ENCODE measurements around the gene UVSSA.

UVSSA gene

GRCh38 chr4:1414831-1415680 is 68.0 kb downstream of the UVSSA start:
- H3K4me3 ChIP-seq (ENCODE audit: low read depth, low read length): no peak overlapping the region
- H3K9me3 ChIP-seq (ENCODE audit: severe bottlenecking): no peaks in the 10 kb centered on the region
- no peaks in the 10 kb centered on the region for H3K27me3 ChIP-seq (ENCODE audit: insufficient read depth, low read depth, severe bottlenecking)
- DNase-seq: peak; percentile 8
- no peak overlapping the region for H3K27ac ChIP-seq
- TF ChIP-seq, protein P1, sequence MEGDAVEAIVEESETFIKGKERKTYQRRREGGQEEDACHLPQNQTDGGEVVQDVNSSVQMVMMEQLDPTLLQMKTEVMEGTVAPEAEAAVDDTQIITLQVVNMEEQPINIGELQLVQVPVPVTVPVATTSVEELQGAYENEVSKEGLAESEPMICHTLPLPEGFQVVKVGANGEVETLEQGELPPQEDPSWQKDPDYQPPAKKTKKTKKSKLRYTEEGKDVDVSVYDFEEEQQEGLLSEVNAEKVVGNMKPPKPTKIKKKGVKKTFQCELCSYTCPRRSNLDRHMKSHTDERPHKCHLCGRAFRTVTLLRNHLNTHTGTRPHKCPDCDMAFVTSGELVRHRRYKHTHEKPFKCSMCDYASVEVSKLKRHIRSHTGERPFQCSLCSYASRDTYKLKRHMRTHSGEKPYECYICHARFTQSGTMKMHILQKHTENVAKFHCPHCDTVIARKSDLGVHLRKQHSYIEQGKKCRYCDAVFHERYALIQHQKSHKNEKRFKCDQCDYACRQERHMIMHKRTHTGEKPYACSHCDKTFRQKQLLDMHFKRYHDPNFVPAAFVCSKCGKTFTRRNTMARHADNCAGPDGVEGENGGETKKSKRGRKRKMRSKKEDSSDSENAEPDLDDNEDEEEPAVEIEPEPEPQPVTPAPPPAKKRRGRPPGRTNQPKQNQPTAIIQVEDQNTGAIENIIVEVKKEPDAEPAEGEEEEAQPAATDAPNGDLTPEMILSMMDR (IDR thresholded peaks at IDR 0.05; ENCODE audit: low read depth, low read length): no peak
- H3K36me3 ChIP-seq: no peaks in the 10 kb centered on the region

GRCh38 chr4:1415681-1415981 is 68.6 kb downstream of the UVSSA start:
- TF ChIP-seq, protein P1 (IDR thresholded peaks at IDR 0.05; ENCODE audit: low read depth, low read length): no peak
- H3K9me3 ChIP-seq (ENCODE audit: severe bottlenecking): no peaks in the 10 kb centered on the region
- H3K27ac ChIP-seq: no peak overlapping the region
- DNase-seq: no peak
- H3K4me3 ChIP-seq (ENCODE audit: low read depth, low read length): no peak overlapping the region
- no peaks in the 10 kb centered on the region for H3K27me3 ChIP-seq (ENCODE audit: insufficient read depth, low read depth, severe bottlenecking)
- no peaks in the 10 kb centered on the region for H3K36me3 ChIP-seq

- DNase-seq: peak; percentile 8
- H3K27me3 ChIP-seq (ENCODE audit: insufficient read depth, low read depth, severe bottlenecking): no peaks in the 10 kb centered on the region
- TF ChIP-seq, protein P1 (IDR thresholded peaks at IDR 0.05; ENCODE audit: low read depth, low read length): no peak
- H3K4me3 ChIP-seq (ENCODE audit: low read depth, low read length): no peak overlapping the region
- H3K36me3 ChIP-seq: no peaks in the 10 kb centered on the region
- no peak overlapping the region for H3K27ac ChIP-seq
- H3K9me3 ChIP-seq (ENCODE audit: severe bottlenecking): no peaks in the 10 kb centered on the region
These were observed 69.3 kb downstream of the UVSSA start for GRCh38 chr4:1416051-1416947.

DNA sequence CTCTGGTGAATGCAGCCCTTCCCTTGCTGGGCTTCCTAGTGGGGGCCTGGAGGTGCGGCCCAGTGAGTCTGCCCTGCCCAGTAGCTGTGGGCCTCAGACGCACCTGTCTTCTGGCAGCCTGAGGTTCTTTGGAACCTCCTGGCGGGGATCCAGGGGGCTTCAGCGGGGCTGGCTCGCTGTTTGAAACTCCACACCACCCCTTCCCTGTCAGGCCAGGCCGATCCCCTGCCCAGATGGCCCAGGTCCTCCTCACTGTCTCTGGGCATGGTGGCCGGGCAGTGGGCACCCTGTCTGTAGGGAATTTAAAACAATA is 69.9 kb downstream of the UVSSA start:
- no peak overlapping the region for H3K27ac ChIP-seq
- no peak for DNase-seq
- H3K27me3 ChIP-seq (ENCODE audit: insufficient read depth, low read depth, severe bottlenecking): no peaks in the 10 kb centered on the region
- no peak overlapping the region for H3K4me3 ChIP-seq (ENCODE audit: low read depth, low read length)
- no peaks in the 10 kb centered on the region for H3K9me3 ChIP-seq (ENCODE audit: severe bottlenecking)
- no peaks in the 10 kb centered on the region for H3K36me3 ChIP-seq
- TF ChIP-seq, protein P1 (IDR thresholded peaks at IDR 0.05; ENCODE audit: low read depth, low read length): no peak

DNA sequence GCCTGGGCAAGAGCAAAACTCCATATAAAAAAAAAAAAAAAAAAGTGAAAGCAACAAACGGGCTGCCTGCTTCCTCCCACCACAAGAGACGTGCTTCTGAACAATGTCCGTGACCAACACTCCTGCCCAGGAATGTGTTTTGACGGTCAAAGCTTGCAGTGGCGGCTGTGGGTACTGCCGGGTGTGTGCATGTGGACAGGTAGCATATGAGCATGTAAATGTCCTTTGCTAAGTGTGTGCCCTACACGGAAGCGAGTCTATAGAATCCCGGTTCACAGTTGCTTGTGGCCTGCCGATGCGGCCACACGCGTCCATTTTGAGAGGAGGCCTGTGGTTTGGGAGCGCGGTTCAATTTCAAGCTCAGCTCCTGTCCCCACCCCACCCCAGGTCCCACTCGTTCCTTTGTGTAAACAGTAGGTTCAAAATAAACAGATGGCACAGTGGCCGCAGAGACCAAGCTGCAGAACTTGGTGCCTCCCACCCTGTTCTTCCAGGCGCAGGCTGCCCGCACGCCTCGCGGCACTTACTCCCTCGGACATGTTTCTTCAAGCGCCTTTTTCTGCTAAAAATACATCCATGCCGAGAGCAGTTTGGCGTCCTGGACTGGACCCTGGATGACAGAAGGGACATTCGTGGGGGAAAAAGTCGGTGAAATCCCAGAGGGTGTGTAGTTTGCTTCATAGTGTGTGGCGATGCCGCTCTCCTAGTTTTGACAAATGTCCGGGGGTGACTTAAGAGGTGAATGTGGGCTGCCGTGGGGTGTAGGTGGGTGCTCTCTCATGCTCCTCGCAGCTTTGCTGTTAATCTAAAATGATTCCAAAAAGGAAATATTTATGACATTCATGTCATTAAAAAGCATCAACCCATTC is 70.7 kb downstream of the UVSSA start:
- Histone ChIP-seq H3K9me3 (ENCODE audit: severe bottlenecking) (no peaks in the 10 kb centered on the region), H3K4me3 (ENCODE audit: low read depth, low read length) (no peak overlapping the region), H3K27me3 (ENCODE audit: insufficient read depth, low read depth, severe bottlenecking) (no peaks in the 10 kb centered on the region), H3K36me3 (no peaks in the 10 kb centered on the region), H3K27ac (no peak overlapping the region)
- DNase-seq: peak; percentile 14
- TF ChIP-seq, protein P1 (IDR thresholded peaks at IDR 0.05; ENCODE audit: low read depth, low read length): peak; percentile 31; the same call in 1 of the 2 replicates
